ENCODE measurements around the gene SOX15. TPM values are rescaled to one million over a fixed set of nuclear protein-coding genes. Genes with fewer than 3 reads are reported as not detected.
A peak's percentile ranks its signal among the peaks of the same experiment; 100 is the strongest.

SOX15 gene
- total and polyA plus RNA-seq, 2 of the 13 experiments (the other 11 are each of a cell fraction or from before 2014, with no cell fraction given): 0.07 to 0.18 TPM

- 0 out of 2 replicates have a peak, but pooled peaks have one; percentile 69 for TF ChIP-seq PCBP1 (IDR thresholded peaks at IDR 0.05; ENCODE audit: borderline replicate concordance, low read depth, low read length)
- TF ChIP-seq SMAD9 (CRISPR knock-in tag; IDR thresholded peaks at IDR 0.05): no peak
Measured at GRCh38 chr17:7579001-7579833, 10.7 kb downstream of the SOX15 start, which contains the start of gene CD68 (continued).

DNA sequence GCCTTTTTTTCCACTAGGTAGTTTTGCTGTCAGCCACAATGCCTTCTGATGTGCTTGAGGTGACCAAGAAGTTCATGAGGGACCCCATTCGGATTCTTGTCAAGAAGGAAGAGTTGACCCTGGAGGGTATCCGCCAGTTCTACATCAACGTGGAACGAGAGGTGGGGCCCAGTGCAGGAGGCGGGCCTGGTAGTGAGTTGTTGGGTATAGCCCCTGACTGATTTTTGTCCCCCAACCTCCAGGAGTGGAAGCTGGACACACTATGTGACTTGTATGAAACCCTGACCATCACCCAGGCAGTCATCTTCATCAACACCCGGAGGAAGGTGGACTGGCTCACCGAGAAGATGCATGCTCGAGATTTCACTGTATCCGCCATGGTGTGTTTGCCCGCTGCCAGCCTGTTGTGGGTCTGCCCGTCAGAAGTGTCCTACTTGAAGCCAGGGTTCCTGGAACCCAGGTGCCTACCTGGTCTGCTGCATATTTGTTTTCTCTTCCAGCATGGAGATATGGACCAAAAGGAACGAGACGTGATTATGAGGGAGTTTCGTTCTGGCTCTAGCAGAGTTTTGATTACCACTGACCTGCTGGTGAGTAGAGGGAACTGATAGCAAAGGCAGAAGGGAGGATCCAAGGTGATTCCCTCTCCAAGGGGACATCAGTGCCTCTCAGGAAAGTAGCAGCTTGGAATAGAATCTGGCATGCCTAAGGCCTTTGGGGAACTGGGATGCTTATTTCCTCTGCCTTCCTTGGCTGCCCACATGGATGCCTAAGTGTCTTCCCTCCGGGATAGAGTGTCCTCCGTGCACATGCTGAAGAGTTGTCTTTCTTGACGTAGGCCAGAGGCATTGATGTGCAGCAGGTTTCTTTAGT, 12.3 kb downstream of the SOX15 start:
- Histone ChIP-seq H3K9me3 (ENCODE audit: low read length) (no peaks in the 10 kb centered on the region), H3K27ac (ENCODE audit: extremely low read length, insufficient read depth, low read length) (no peak overlapping the region), H3K4me3 (replicated peaks in 1 of 3; ENCODE audit: insufficient read depth in 1 of 3, low read depth in 2 of 3, low read length in 3 of 3) (no peak overlapping the region), H3K4me1 (ENCODE audit: insufficient read depth, low read length) (peaks cover 77% of the 10 kb centered on the region), H2AFZ (ENCODE audit: low read length) (no peak overlapping the region), H3K4me2 (ENCODE audit: low read depth, low read length) (no peak overlapping the region), H3K27me3 (ENCODE audit: control insufficient read depth in 1 of 2, insufficient read depth in 2 of 2, low read length in 2 of 2) (no peaks in the 10 kb centered on the region; a peak in 1 of 5 replicates), H3K9ac (ENCODE audit: insufficient read depth, low read depth, low read length) (peak overlapping the region; percentile 3; the same call in 1 of the 2 replicates), H4K20me1 (ENCODE audit: insufficient read depth, low read length) (peaks cover 59% of the 10 kb centered on the region), H3K36me3 (replicated peaks in 1 of 2; ENCODE audit: control insufficient read depth in 1 of 2, insufficient read depth in 2 of 2, low read length in 2 of 2) (peaks cover 12 to 51% of the 10 kb centered on the region in 2 experiments), H3K79me2 (ENCODE audit: insufficient read depth, low read length) (peaks cover 51% of the 10 kb centered on the region)
- in situ Hi-C loops (cut with HindIII; ENCODE audit: extremely low pct_ligation_motif_present, low pct_unique_long_range_greater_than_20kb) (loop anchor here (10.0 kb wide), 1 partner anchor 267 kb away; no protein-coding TSS in a partner anchor), intact Hi-C loops (cut with micrococcal nuclease; ENCODE audit: unreplicated experiment) (no loop called here)
- FAIRE-seq (no peak), DNase-seq (ENCODE audit: low spot score) (no peak), ATAC-seq (no peak)
- ChIA-PET POLR2A (interaction anchor here (2.2 to 3.6 kb wide), 3 partner anchors 17 to 110 kb away, joined by 10 to 37 read pairs (median 11); partner anchors contain the start of genes TP53 and WRAP53), CTCF (ENCODE audit: low intra/inter-chr PET ratio, low total read pairs) (no interaction called here)
- peak; percentile 3 for TF ChIP-seq AGO2 (optimal IDR thresholded peaks at IDR 0.05; ENCODE audit: low read depth, low read length)
- peak; percentile 14; the same call in 1 of the 2 replicates for TF ChIP-seq POLR2AphosphoS2 (IDR thresholded peaks at IDR 0.05; ENCODE audit: low read depth, low read length)
- TF ChIP-seq REXO4 (CRISPR knock-in tag; IDR thresholded peaks at IDR 0.05; ENCODE audit: borderline replicate concordance): no peak
- 95% methylated on average over 8 of the region's 17 CpGs for WGBS (ENCODE audit: low lambda C conversion rate)
- BruUV-seq (replicated peaks): no TSS peak

Data from HepG2 (cell line).